HG02588 (cell line): ENCODE data around the gene CCDC92.
"Not testable (repeated sequence)": the region's sequence is repeated elsewhere in the genome, so short reads cannot be mapped to it uniquely, and the experiment has no call there.

ENCODE experiments used
- ATAC-seq: cut with Tn5 transposase; IDR thresholded peaks from one replicate; pipeline ENCODE4 v1.9.1; 2021; ENCODE audit warnings: mild to moderate bottlenecking, moderate library complexity; ENCODE audit not compliant: unreplicated experiment

The CCDC92 gene

DNA sequence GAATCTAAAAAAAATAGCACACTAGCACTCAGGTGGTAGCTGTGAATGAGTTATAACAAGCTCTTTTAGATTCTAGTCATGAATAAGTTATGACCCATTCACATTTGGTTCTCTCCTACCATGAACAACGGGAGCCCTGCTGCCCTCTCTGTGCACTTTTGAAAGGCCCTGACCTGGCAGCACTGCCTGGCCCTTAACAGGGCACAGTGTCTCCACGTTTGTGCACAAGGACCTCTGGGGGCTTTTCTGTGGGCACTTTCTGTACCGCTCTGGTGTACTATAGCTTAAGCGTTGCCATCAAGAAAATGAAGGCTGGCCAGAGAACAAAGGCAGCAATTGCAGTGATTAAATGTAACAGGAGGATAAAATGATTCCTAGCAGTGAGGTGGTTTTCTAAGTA lies 21.2 kb downstream of the CCDC92 start:
- ATAC-seq = no peak

DNA sequence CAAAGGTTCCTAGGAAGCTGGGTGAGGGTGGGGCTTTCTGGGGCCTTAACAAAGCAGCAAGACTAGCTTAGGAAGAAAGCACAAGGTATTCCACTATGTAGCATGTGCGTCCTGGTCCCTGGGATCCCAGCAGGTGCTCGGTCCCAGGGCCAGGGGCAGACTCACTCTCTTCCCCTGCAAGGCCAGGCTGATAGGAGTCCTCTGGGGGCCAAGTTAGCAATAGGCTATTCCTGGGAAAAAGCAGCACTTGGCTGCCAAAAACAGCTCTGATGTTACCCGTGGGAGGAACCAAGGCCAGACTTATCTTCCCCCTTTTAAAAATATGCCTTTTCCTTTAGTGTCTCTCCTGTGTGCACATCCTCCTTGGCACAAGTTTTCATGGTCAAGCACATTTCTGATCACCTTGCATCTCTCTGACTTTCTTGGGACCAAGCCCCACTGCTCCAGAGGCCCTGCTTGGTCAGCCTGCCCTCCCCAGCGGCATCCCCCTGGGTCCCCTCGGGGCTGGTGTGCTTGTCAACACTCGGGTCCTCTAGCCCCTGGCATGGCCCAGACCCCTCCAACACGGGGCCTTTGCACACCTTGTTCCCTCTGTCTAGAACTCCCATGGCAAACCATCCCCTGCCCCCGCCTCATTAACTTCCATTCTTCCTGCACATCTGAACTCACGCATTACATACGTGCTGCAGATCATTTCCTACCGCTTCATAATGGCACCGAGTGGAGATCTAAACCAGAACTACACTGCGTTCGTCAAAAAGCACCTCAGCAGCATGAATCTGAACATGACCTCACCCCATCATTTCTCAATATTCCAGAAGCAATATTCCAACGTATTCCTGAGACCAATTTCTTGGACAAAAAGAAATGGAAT lies 21.9 kb downstream of the CCDC92 start:
- ATAC-seq = no peak

DNA sequence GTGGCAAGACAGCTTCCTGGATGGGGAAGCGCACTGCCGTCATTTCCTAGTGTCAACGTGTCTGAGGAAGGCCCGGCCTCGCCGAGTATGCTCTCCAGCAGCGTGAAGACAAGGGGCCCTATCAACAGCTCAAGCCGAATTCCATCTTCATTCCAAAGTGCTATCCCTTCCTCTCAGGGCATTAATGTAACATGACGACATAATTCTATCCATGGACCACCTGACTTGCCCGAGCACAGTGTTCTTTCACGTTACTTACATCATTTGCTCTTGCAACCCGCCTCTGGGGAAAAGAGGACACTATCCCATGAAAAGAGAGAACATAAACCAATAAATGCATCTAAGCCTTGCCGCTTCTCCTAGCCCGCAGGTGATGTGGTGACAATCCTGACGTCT lies 22.9 kb downstream of the CCDC92 start:
- no peak for ATAC-seq

DNA sequence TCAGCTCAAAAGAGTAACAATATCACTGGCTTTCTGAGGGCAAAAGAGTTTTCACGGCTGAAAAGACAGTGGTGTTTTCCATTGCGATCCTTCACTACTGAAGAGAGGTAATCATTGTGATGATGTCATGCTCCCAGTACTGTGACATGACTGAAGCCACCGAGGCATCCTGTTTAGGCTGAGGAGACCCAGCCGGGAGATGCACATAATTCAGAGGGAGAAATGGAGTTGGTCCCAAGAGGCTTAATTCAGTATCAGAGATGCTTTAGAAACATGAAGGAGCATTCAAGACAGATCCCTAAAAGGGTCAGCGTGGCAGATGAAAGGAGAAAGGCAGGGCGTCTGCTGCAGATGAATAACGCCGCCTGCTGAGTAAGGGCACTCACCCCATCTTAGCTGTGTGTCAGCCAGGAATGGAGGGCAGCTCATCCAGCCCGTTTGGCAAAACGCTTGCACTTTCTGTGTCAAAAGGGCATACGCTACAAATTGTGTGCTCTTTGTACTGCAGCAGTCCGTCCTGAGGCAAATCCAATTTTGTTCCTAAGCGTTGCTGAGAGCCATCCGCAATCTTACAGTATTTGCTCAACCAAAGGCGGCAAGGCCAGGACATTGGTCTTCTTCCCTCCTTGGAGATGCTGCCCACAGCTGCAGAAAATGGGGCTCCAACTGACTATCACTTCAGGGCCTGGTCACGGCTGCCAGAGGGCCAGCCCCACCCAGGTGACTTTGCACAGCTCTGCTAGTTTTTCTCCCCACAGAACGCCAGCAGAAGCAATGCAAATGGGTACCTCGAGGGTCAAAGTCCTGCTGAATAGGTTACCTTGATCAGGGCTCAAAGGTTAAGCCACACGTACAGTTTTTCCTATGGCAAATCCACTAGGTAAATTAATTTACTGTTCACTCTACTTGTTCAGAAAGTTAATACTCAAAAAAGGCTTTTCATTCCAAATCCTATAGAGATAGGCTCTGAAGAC lies 23.5 kb downstream of the CCDC92 start:
- ATAC-seq = no peak

DNA sequence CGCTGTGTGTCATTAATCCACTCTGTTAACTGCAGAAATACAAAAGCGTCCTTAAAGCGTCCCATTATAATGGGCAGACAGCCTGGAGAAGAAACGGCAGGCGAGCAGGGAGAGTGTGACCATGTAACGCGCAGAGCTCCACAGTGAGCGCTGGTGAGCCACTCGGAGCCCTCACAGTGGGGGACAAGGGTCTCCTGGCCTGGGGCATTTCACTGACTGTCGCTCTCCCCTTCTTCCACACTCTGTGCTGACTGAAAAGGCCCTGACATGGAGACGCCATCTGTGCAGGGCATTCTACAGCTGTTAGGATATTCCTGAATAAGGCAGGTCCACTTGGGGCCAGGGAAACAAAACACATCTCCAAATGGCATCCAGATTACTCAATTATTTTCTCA lies 24.2 kb downstream of the CCDC92 start:
- ATAC-seq = no peak

DNA sequence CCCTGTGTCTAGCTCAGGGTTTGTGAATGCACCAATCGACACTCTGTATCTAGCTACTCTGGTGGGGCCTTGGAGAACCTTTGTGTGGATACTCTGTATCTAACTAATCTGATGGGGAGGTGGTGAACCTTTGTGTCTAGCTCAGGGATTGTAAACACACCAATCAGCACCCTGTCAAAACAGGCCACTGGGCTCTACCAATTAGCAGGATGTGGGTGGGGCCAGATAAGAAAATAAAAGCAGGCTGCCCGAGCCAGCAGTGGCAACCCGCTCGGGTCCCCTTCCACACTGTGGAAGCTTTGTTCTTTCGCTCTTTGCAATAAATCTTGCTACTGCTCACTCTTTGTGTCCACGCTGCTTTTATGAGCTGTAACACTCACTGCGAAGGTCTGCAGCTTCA lies 25.1 kb downstream of the CCDC92 start:
- not testable (repeated sequence) for ATAC-seq

DNA sequence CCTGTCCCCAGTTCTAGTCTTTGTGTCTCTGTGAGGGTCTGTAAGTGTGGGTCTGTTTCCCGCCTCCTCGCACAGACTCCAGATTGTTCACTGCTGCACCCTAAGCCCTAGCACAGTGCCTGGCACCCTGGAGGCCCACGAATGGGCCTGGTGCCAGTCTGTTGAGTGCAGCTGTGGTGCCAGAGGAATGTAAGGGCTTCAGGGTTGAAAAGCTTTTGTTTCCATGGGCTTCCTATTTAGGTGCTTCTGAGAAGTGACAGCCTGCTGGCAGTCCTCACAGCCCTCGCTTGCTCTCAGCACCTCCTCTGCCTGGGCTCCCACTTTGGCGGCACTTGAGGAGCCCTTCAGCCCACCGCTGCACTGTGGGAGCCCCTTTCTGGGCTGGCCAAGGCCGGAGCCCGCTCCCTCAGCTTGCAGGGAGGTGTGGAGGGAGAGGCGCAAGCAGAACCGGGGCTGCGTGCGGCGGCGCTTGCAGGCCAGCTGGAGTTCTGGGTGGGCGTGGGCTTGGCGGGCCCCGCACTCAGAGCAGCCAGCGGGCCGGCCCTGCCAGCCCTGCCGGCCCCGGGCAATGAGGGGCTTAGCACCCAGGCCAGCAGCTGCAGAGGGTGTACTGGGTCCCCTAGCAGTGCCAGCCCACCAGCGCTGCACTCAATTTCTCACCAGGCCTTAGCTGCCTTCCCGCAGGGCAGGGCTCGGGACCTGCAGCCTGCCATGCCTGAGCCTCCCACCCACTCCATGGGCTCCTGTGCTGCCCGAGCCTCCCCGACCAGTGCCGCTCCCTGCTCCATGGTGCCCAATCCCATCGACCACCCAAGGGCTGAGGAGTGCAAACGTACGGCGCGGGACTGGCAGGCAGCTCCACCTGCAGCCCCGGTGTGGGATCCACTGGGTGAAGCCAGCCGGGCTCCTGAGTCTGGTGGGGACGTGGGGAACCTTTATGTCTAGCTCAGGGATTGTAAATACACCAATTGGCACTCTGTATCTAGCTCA lies 25.8 kb downstream of the CCDC92 start:
- not testable (repeated sequence) for ATAC-seq

DNA sequence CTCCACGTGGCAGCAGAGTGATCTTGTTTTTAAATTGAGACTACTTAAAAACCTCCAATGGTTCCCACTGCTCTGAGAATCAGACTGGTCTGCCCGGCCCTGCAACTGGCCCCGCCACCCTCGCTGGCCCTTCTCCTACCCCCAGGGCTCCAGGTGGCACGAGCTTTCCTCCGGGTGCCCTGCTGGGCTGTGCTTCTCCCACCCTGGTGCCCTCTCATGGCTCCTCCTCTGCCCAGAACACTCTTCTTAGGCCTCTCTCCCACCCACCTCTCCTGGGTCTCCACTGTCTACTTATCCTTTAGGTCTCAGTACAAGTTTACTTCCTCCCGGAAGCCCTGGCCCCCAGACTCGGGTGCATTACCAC lies 26.5 kb downstream of the CCDC92 start:
- no peak for ATAC-seq

DNA sequence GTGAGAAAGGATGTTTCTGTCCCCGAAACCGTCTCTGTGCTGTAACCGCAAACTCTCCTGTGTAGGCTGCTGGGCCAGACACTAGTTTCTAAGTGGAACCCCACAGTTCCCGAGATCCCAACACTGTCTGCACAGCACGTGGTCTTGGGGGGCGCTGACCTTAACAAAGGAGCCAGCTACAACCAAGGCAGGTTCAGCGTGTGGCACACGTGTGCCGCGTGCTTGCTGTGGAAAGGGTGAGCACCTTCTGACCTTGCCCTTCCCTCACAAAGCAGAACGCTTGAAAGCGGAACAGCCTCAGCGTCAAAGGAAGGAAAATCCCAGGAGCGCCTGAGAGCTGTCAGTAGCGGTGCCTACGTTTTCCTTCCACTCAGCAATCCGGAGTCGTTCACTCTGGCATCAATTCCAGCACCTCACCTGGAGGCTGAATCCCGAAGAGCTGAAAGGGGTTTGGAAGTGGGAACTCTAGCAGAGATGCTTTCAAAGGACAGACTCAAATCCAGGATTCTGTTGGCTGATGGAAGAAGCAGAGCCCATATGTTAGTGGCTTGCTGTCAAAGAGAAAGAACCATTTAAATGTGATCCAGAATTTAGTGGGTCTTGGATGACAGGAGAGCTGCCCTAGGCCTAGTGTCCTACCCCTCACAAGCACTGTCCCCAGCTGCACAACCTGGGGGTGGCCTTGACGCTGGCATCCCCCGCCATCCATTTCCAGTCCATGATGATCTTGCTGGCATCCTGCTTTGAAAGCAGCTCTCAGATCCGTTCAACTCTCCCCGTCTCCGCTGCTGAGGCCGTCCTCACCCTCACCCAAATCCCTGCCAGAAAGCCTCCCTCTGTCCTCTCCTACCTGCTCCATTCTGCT lies 27.1 kb downstream of the CCDC92 start:
- no peak for ATAC-seq

DNA sequence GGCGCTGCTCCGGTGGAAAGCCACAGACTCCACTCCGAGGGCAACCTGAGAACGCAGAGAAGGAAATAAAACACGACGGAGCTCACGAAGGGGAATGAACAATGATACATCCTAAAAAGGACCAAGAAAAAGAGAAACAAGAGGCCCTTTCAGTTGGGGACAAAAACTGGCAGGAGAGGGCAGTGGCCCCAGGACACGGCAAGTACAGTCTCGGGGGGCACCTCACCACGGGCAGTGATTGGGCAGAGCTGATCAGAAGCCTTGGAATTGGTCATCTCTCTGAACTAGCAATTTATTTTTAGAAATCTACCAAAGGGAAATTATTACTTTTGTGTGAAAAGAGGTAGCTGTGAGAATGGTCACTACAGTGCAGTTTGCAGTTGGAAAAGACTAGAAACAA lies 27.9 kb downstream of the CCDC92 start:
- no peak for ATAC-seq

DNA sequence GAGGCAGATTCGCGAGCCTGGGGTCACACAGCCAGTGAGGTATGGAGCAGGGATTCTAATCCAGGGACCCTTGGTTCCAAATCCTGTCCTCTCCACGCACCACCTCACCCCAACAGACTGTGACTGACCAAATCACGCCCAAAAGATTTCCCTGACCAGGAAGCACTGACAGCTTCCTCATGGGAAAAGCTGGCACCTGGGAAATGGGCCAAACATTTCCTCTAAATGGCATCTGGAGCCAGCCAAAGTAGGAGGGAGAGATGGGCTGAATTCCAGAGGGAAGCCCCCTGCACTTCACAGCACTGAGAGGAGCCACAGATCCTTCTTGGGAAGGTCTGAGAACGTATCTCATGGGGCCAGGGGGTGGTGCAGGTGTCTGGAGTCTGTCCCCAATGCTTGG lies 28.8 kb downstream of the CCDC92 start:
- ATAC-seq = no peak

DNA sequence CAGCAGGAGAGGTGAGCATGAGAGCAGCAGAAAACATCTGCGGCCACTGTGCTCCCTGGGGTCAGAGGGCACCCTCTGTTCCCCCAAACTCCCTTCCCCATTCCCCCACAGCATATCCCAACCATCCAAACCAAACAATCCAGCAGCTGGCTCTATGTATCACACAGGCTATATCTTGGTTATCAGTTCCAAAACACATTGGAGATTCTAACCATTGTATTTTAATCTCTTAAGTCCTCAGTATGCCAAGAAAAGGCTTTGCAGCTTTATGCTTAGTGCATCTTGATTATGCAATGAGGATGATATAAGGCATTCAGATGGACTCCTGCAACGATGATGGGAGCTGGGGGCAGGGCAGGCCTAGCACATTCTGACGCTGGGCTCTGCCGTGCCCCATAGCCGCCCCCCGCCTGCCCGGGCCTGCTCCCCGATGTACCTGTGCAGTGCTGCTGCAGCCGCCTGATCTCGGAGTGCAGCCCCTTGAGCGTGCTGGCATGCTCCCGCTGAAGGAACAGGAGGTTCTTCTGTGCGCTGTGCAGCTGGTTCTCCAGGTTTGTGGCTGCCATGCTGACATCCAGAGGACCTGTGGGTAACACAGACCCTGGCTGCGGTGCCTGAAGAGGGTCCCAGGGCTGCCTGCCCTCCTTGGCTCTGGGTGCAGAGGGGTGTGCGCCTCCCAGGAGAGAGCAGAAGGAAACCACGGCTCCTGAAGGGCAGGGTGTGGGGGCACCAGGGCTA lies 29.6 kb downstream of the CCDC92 start:
- no peak for ATAC-seq

DNA sequence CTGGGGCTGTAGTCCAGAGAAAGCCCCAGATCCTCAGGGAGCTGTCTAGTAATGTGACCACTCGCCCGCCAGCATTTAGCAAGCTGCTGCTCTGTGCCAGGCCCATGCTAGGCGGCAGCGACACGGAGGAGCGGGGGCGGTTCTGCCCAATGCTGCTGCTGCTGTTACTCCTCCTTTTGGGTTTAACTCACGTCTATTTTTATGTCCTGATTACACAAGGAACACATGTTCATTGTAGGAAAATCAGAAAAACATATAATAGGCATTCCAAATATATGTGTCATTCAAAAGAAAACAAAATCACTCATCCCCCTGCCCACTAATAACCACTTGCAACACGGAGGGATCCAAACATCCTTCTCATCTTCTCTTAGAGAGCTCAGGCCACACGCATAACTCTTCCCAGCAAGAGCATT lies 30.4 kb downstream of the CCDC92 start:
- no peak for ATAC-seq

DNA sequence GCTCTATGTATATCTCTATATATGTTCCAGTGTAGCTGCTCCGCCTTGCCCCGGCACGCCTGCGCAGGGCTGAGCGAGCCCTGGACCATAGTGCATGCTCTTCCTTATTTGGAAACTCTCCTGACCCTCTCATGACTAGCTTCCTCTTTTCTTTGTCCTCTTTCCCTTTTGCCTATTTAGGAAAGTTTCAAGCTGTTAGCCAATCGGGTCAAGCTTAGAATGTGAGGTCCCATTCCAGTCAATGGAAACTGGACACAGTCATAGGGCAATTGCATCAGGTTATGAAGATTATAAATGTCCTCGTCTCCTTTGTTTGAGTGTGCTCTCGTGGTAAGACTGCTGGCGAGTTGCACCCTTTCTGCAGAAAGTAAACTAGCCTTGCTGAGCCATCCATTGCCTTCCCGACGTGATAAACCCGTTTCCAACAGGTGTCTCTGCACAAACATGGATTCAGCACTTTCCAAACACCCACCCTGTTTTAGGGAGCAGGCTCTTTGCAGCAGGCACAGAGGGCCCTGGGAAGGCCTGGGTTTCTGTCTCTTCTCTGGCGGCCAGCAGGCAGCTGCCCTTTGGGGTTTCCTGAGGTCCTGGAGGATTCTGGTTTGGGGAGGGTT lies 30.9 kb downstream of the CCDC92 start:
- no peak for ATAC-seq

DNA sequence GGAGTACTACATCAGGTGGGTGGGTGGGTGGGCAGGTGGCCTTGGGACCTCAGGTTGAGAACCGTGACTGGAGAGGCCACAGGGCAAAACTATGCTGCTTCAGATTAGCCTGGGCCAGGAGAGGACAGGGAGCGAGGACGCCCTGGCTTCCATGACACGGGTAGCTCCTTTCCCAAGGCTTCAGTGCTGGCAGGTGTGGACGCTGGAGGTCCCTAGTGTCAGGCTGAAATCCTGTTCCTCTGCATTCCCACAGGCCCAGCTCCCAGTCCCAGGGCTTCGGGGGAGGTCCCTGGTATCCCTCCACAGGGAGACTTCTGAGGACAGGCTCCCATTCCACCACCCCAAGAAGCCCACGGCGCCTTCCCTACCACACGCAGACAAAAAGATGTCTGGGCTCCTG lies 31.6 kb downstream of the CCDC92 start:
- ATAC-seq = no peak

DNA sequence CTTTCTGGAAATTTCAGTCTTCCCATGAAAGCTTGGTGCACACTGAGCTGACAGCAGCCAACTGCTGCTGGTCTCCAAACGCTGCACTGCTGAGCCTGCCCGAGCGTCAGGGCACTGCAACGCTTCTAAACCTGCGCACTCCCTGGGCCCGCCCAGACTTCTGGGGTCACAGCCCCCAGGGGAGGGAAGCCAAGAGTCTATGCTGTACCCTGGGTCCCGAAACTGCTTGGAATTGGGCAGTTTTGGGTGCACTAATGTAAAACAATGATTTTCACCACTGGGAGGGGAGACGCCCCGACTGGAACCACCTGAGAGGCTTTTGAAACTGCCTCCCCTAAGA lies 32.0 kb downstream of the CCDC92 start:
- no peak for ATAC-seq

DNA sequence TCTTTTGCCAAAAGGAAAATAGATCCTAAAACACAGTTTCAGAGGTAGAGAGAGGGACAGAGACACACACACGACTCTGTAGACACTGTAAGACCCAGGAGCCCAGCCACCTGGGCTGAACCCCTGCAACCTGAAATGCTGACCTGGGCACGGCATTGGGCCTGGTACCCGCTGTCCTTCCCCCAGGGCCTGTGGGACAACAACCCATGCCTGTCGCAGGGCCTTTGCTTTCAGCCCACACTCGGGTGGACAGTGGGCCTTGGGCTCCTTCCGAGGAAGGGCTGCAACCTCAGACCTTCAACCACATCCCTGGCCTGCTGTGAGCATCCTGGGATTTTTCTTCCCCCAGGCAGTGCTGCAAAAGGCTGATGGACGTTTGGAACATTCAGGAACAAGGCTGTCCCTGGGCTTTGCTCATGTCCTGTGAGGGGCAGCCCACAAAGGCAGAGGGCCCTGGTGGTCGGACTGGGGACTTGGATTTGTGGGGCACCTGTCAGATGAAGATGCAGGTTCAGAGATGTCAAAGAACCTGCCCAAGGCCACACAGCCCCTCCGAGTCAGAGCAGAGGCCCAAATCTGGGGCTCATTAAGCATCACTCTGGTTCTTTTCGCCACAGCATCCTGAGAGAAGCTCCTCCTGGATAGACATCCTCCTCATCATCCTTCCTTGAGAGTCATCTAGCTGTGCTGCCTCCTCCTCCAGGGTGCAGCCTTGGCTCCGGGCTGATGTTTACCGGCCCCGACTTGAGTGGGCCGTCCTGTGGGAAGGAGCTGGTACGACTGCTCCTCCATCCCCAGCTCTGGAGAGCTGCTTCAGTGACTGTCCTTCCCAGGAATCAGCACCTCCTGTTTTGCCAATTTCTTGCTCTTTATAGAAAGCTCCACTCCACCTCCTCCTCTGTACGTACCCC lies 32.7 kb downstream of the CCDC92 start:
- ATAC-seq = no peak
